Central memory CD8-positive, alpha-beta T cell (primary cell): ENCODE measurements around the gene MPP4.

ENCODE experiments used
- ATAC-seq: fragments of 150-1000 bp; cut with Tn5 transposase; replicated peaks from 2 replicates; pipeline ENCODE4 v1.10.0; 2022; ENCODE audit warnings: mild to moderate bottlenecking, moderate FRiP score, moderate number of reproducible peaks; ENCODE audit not compliant: poor library complexity, severe bottlenecking; ENCODE audit errors: extremely low read depth
- DNase-seq, 2 donors: peaks; one replicate each; pipeline ENCODE4 v3.0.0; 2021; ENCODE audit warnings: low spot score in 2 of 2
- H3K27ac Mint-ChIP-seq: one replicate; pipeline ENCODE4 v1.8.0; 2022; ENCODE audit warnings: low read depth, mild to moderate bottlenecking, moderate library complexity, mixed read lengths
- H3K27me3 Mint-ChIP-seq: one replicate; pipeline ENCODE4 v1.8.0; 2022; ENCODE audit warnings: mixed read lengths
- H3K36me3 Mint-ChIP-seq: one replicate; pipeline ENCODE4 v1.8.0; 2022; ENCODE audit warnings: mild to moderate bottlenecking, moderate library complexity, mixed read lengths; ENCODE audit not compliant: insufficient read depth
- H3K4me1 Mint-ChIP-seq: one replicate; pipeline ENCODE4 v1.8.0; 2022; ENCODE audit warnings: mixed read lengths
- H3K4me3 Mint-ChIP-seq: one replicate; pipeline ENCODE4 v1.8.0; 2022; ENCODE audit warnings: mild to moderate bottlenecking, moderate library complexity, mixed read lengths
- H3K9me3 Mint-ChIP-seq: one replicate; pipeline ENCODE4 v1.8.0; 2022; ENCODE audit warnings: mixed read lengths

Gene MPP4

DNA sequence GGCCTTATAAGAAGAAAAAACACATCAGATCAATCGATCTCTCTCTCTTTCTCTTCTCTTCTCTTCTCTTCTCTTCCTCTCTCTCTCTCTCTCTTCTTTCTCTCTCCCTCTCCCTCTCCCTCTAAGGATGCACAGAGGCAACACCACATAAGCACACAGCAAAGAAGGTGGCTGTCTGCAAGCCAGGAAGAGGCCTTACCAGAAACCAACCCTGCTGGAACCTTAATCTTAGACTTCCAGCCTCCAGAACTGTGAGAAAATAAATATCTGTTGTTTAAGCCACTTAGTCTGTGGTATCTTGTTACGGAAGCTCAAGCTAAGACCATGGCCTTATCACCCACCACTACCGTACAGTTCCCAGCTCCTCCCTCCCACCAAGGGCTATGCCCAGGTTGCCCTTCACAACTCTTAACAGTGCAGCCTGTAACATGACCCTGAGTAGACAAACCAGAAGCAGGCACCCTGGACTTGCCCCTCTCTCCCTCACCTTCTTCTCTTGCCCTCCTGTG is 30.0 kb downstream of the MPP4 start:
- DNase-seq (no peak), ATAC-seq (no peak)
- Mint-ChIP-seq H3K9me3 (no peaks in the 10 kb centered on the region), H3K27me3 (no peaks in the 10 kb centered on the region), H3K4me3 (no peak overlapping the region), H3K27ac (no peak overlapping the region), H3K4me1 (peaks cover 12% of the 10 kb centered on the region), H3K36me3 (no peaks in the 10 kb centered on the region)

DNA sequence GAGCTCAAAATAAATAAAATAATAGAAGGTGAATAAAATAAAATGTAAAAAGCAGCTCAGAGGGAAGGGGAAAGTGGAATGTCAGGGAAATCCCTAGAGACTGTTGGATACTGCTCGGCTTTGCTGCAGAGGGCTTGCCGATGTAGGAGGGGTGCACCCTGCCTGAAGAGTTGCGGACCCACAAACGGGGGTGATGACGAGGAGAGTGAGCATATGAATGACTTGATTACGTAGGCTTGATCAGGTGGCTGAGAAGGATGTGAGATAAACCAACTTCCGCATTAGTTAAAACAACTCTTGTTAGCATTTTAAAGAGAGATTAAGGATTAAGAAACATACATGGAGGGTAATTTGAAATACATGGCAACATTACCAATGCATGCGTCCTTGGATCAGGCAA is 34.1 kb downstream of the MPP4 start:
- DNase-seq (no peak), ATAC-seq (no peak)
- Mint-ChIP-seq H3K36me3 (no peaks in the 10 kb centered on the region), H3K27me3 (no peaks in the 10 kb centered on the region), H3K4me3 (no peak overlapping the region), H3K27ac (no peak overlapping the region), H3K9me3 (no peaks in the 10 kb centered on the region), H3K4me1 (no peaks in the 10 kb centered on the region)

DNA sequence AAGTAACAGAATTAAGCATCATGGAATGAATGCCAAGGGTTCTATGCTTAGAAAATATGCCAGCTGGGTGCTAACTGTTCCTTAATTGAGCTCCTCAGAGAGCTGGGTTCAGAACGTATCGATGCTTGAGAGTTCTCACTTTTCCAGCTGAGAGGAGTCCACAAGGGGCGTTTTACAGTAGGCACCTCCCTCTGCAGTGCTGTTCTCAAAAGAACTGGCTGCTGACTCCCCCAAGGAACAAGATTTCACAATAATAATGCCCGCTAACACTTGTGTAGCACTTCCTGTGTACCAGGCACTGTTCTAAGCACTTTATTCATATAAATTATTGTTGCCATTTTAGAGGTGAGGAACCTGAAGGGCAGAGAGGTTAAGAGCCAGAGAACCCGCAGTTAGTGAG is 37.1 kb downstream of the MPP4 start:
- ATAC-seq (no peak), DNase-seq (no peak)
- Mint-ChIP-seq H3K4me3 (no peak overlapping the region), H3K36me3 (no peaks in the 10 kb centered on the region), H3K9me3 (no peaks in the 10 kb centered on the region), H3K27me3 (no peaks in the 10 kb centered on the region), H3K27ac (no peak overlapping the region), H3K4me1 (peaks cover 8% of the 10 kb centered on the region)

DNA sequence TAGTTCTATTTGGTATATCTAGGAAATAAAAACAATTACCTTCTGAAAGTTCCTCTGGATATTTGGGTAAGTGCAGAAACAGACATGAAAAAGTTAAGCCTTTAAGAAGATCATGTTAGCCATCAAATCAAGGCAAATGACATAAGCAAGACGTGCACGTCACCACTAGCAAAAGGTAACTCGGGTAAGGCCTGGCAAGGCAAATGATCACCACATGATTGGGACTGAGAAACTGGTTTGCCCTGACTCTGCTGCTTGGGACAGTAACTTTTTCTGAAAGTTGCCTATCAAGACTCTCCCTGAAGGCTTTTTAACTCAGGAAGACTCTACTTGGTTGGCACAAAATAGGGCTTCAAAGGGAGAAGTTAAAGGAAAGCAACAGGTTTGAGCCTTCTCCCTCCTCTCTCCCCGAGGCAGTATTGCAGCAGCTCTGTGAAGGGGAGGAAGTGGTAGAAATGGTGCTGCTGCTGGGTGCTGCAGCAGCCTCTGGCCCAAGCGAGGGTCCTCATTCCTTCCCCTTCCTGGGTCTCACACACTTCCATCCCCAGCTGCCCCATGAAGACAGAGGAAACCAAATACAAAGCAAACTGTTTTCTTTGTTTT is 38.0 kb downstream of the MPP4 start:
- Mint-ChIP-seq H3K27ac (no peak overlapping the region), H3K4me3 (no peak overlapping the region), H3K27me3 (no peaks in the 10 kb centered on the region), H3K4me1 (peaks cover 13% of the 10 kb centered on the region), H3K9me3 (no peaks in the 10 kb centered on the region), H3K36me3 (no peaks in the 10 kb centered on the region)
- ATAC-seq (no peak), DNase-seq (no peak)

DNA sequence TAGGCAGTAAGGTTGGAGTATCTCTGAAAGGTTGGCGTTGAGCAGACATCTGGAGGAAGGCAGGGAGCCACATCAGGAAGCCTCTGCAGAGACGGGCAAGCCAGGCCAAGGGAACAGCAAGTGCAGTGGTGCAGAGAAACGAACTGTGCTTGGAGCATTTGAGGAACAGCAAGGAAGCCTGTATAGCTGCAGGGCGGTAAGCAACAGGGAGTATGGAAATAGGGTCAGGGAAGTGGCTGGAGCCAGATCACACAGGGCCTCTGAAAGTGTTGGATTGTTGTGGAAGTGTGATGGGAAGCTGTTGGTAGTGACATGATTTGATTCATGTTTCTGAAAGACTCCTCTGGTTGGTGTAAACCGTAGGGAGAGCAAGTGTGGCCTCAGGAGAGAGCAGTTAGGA is 41.7 kb downstream of the MPP4 start:
- DNase-seq (no peak), ATAC-seq (no peak)
- peaks cover 13% of the 10 kb centered on the region for H3K4me1 Mint-ChIP-seq
- peaks cover 15% of the 10 kb centered on the region for H3K27me3 Mint-ChIP-seq
- H3K27ac Mint-ChIP-seq: peak overlapping the region; percentile 80
- no peaks in the 10 kb centered on the region for H3K36me3 Mint-ChIP-seq
- H3K9me3 Mint-ChIP-seq: no peaks in the 10 kb centered on the region
- peak overlapping the region; percentile 31 for H3K4me3 Mint-ChIP-seq

DNA sequence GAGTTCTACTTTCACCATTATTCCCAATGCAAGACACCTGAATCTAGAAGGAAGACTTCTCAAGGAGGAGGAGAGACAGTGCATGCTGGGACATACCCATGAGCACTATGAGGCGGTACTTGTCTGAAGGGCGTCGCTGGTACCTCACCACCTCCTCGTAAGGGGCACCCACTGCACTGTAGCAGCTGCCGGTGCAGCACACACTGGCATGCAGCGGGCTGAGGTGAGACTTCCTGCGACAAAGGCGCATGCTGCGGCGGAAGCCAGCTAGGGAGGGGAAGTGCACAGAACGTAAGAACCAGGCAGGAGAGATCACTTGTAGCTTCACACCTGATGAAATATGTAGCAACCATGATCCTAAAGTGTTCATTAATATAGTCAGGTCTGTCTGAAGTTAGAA is 42.3 kb downstream of the MPP4 start:
- ATAC-seq: peak; percentile 96
- peaks cover 13% of the 10 kb centered on the region for H3K4me1 Mint-ChIP-seq
- peak overlapping the region; percentile 31 for H3K4me3 Mint-ChIP-seq
- H3K27me3 Mint-ChIP-seq: peaks cover 15% of the 10 kb centered on the region
- no peaks in the 10 kb centered on the region for H3K9me3 Mint-ChIP-seq
- H3K27ac Mint-ChIP-seq: peak overlapping the region; percentile 80
- peak in 1 of 2 donors; percentile 57 for DNase-seq
- H3K36me3 Mint-ChIP-seq: no peaks in the 10 kb centered on the region

DNA sequence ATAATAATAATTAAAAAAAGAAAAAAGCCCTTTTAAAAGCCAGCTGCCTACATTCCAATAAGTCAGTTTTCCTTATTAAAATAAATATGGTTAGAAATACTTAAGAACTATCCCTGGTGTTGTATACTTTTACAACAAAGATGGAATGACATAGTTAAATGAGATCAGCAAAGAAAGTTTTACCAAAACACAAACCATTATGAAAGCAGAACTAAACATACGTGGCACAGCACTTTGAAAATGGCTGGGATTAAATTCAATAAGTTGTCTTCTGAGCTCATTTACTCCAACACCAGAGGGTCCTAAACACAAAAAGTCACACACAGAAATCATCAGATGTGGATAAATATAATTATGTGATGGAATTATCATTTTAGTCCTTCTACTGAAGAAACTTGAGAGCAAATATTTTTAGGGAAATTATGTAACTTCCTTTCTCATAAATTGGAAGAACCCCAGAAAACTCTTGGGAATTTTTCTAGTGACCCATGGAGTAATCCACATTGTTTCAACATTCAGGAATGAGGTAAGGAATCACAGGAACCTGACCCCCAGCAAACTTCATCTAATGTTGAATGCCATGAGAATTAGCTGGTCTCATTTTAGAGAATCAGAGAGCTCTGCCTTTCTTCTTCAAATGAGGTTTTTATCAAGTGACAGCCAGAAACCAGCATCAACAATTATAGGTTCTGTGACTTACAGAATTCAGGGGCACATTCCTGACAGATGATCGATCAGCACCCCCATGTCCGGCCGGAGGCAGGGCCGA is 43.6 kb downstream of the MPP4 start:
- ATAC-seq: no peak
- DNase-seq: no peak
- H3K36me3 Mint-ChIP-seq: no peaks in the 10 kb centered on the region
- H3K4me1 Mint-ChIP-seq: peaks cover 13% of the 10 kb centered on the region
- no peaks in the 10 kb centered on the region for H3K9me3 Mint-ChIP-seq
- H3K27me3 Mint-ChIP-seq: peaks cover 15% of the 10 kb centered on the region
- no peak overlapping the region for H3K27ac Mint-ChIP-seq
- no peak overlapping the region for H3K4me3 Mint-ChIP-seq

DNA sequence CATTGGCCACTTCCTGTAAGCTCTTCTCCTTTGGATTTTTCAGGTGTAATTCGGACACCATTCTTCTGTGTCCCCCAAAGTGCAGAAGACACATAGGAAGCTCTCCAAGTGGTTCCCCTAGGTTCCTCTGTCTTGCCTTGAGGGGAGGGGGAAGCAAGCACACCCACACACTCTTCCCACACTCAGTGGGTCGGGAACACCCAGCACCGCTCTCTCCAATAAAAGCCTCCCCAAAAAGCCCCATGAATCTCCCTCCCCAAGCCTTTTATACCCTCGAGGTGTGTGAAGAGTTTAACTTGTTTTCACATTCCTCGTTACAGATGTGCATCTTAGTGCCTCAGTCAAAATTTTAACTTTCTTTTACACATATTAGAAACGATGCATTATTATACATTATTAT is 45.2 kb downstream of the MPP4 start:
- Mint-ChIP-seq H3K9me3 (no peaks in the 10 kb centered on the region), H3K36me3 (no peaks in the 10 kb centered on the region), H3K27me3 (peaks cover 26% of the 10 kb centered on the region), H3K27ac (no peak overlapping the region), H3K4me3 (no peak overlapping the region), H3K4me1 (peaks cover 13% of the 10 kb centered on the region)
- DNase-seq: no peak
- no peak for ATAC-seq

DNA sequence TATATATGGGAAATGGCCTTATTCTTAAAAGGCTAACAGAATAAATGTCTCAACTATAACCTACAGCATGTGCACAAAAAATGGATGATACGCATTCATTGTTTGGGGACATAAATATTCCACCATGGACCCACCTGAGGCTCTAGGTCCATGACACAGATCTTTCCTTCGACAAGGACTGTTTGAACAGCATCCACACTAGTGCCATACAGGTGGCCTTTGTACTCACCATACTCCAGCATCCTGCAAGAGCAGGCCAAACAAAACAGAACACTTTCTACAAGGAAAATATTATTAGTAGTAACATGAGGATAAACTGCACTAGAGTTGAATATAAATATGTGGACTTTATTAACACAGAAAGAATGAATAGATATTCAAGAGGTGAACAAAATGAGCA is 49.0 kb downstream of the MPP4 start:
- DNase-seq (no peak), ATAC-seq (no peak)
- no peaks in the 10 kb centered on the region for H3K9me3 Mint-ChIP-seq
- peaks cover 26% of the 10 kb centered on the region for H3K27me3 Mint-ChIP-seq
- H3K4me3 Mint-ChIP-seq: no peak overlapping the region
- H3K36me3 Mint-ChIP-seq: no peaks in the 10 kb centered on the region
- H3K27ac Mint-ChIP-seq: no peak overlapping the region
- H3K4me1 Mint-ChIP-seq: no peaks in the 10 kb centered on the region

DNA sequence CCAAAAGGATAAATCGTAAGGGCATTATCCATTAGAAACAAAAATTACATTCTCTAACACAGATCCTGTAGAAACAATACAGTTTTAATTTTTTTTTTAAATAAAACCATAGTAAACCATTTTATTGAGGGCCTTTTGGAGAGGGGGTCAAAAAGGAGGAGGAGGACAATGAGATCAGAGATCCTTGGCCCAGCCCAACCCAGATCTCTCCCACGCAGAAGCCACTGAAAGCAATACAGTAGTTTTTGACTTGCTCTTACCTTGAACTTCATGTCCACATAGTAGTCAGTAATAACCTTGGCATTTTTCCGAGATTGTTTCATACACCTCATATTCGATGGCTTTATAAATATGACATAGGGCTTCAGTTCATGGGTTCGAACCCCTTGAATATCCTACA is 51.0 kb downstream of the MPP4 start:
- H3K9me3 Mint-ChIP-seq: no peaks in the 10 kb centered on the region
- H3K27ac Mint-ChIP-seq: no peak overlapping the region
- peaks cover 4% of the 10 kb centered on the region for H3K36me3 Mint-ChIP-seq
- no peak for ATAC-seq
- DNase-seq: no peak
- peaks cover 12% of the 10 kb centered on the region for H3K27me3 Mint-ChIP-seq
- peaks cover 6% of the 10 kb centered on the region for H3K4me1 Mint-ChIP-seq
- H3K4me3 Mint-ChIP-seq: no peak overlapping the region

DNA sequence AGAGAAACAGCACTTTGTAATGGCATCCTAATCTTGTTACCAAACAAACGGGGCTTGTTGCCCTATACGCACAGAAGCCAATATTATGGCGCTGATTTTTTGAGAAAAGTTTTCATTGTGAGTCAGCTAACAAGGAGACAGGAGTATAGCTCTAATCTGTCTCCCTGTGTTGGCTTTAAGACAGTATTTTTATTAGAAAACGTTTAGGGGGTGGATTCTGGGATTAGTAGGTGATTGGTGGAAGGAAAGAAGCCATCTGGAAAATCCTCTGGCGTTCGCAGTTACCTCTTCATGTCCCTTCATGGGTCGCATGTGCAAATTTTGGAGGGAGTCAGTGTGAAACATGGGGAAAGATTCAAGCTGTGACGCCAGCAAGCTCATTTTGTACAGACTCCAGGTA is 54.4 kb downstream of the MPP4 start:
- no peak for ATAC-seq
- Mint-ChIP-seq H3K36me3 (peaks cover 8% of the 10 kb centered on the region), H3K27ac (peak overlapping the region; percentile 95), H3K9me3 (no peaks in the 10 kb centered on the region), H3K27me3 (peaks cover 5% of the 10 kb centered on the region), H3K4me1 (peaks cover 12% of the 10 kb centered on the region), H3K4me3 (peak overlapping the region; percentile 88)
- DNase-seq: no peak

DNA sequence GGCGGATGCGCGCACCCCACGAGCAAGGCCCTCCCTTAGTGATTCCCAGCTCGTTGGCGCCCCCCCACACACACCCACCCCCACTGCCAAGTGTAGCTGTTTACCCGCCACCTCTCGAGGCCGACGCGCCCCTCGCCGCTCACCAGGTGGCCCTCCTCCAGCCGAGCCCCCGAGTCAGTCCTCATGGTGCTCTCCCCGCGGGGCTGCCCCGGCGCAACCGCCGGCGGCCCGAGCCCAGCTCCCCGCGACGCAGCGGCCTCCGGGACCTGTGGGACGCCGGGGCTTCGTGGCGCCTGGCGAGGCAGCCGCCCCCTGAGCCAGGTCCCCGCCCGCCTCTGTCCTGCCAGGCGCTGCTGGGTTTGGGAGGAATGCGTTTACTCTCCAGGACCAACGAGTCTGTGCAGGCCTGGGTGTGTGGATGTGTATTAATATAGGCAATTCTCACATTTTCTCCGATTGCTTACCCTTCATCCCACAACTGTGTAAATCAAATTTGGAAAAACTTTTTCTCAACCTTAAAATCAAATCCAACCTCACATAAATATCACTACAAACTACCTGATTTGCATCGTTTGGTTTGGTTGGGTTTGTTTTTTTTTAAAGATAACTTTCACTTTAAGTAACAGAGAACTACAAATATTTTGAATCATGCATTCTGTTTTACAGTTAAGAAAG is 55.1 kb downstream of the MPP4 start, which contains the start of gene TMEM237:
Gene TMEM237 (minus strand): TSS at position 288 of the 675 bp plus-strand sequence. CDS start 103 bp downstream, at position 185.
- Mint-ChIP-seq H3K4me1 (peaks cover 12% of the 10 kb centered on the region), H3K36me3 (peaks cover 8% of the 10 kb centered on the region), H3K4me3 (peak within 1 kb of the TSS; percentile 88), H3K27ac (peak within 1 kb of the TSS; percentile 95), H3K9me3 (no peaks in the 10 kb centered on the region), H3K27me3 (no peaks in the 10 kb centered on the region)
- DNase-seq: no peak
- ATAC-seq: peak; percentile 33
